ENCODE measurements around the gene GRK5. TPM values are rescaled to one million over a fixed set of nuclear protein-coding genes. Genes with fewer than 3 reads are reported as not detected.
"Not testable (repeated sequence)": the region's sequence is repeated elsewhere in the genome, so short reads cannot be mapped to it uniquely, and the experiment has no call there.

Gene GRK5
- total RNA-seq, 2 donors from 2014 or later: 85.3 to 90.2 TPM

DNA sequence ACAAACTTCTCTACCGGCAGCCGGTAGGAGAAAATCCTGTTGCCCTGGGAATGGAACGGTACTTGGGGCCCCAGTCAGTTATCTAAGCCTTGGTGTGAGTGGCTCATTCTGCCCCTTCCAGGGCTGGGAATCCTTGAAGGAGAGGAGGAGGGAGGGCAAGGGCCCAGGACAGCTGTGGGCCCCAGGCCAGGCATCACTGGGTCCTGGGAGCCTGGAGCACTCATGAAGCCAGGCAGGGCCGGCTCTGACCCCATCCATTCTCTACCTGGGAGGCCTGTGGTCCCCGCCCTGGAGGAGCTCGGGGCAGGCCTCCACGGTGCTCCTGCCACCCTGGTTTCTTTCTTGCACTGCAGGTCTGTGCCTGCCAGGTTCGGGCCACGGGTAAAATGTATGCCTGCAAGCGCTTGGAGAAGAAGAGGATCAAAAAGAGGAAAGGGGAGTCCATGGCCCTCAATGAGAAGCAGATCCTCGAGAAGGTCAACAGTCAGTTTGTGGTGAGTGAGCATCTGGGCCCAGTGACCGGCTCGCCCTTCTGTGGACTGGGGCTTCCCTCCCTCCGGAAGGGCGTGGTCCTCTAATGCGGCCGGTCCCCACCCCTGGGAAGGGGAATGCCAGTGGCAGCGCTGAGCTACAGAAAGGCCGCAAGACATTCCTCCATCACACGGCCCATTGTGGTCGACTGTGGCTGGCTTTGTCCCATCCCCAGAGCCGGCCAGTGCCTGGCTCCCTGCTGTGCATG, 223.8 kb downstream of the GRK5 start:
- TF ChIP-seq, protein P1, sequence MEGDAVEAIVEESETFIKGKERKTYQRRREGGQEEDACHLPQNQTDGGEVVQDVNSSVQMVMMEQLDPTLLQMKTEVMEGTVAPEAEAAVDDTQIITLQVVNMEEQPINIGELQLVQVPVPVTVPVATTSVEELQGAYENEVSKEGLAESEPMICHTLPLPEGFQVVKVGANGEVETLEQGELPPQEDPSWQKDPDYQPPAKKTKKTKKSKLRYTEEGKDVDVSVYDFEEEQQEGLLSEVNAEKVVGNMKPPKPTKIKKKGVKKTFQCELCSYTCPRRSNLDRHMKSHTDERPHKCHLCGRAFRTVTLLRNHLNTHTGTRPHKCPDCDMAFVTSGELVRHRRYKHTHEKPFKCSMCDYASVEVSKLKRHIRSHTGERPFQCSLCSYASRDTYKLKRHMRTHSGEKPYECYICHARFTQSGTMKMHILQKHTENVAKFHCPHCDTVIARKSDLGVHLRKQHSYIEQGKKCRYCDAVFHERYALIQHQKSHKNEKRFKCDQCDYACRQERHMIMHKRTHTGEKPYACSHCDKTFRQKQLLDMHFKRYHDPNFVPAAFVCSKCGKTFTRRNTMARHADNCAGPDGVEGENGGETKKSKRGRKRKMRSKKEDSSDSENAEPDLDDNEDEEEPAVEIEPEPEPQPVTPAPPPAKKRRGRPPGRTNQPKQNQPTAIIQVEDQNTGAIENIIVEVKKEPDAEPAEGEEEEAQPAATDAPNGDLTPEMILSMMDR (IDR thresholded peaks at IDR 0.05): no peak
- Histone ChIP-seq H3K36me3 (peaks cover 72% of the 10 kb centered on the region), H3K27me3 (replicated peaks; ENCODE audit: insufficient read depth) (no peaks in the 10 kb centered on the region), H3K9me3 (no peaks in the 10 kb centered on the region), H3K4me3 (no peak overlapping the region), H3K4me1 (ENCODE audit: control insufficient read depth in 1 of 2, low read depth in 2 of 2) (no peaks in the 10 kb centered on the region), H3K27ac (no peak overlapping the region)
- DNase-seq (ENCODE audit: low spot score): no peak
- ATAC-seq (ENCODE audit: insufficient number of reproducible peaks, low FRiP score, low read depth): no peak

DNA sequence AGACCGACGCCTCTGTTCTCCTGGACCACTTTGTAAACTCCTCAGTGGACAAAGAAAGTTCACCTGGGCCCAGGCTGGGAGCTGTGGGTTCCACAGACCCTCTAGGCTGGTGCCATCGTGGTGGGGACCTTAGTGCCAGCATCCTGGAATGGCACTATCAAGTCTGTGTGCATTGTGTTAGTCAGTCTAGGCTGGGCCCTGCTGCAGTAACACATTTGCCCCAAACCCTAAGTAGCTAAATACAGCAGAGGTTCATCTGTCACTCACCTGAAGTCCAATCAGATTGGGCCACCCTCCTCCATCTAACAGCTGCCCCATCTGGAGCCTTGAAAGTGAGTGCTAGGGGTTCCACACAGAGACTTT, 224.4 kb downstream of the GRK5 start:
- H3K4me3 ChIP-seq: no peak overlapping the region
- no peaks in the 10 kb centered on the region for H3K4me1 ChIP-seq (ENCODE audit: control insufficient read depth in 1 of 2, low read depth in 2 of 2)
- TF ChIP-seq, protein P1 (IDR thresholded peaks at IDR 0.05): no peak
- H3K36me3 ChIP-seq: peaks cover 72% of the 10 kb centered on the region
- no peak for DNase-seq (ENCODE audit: low spot score)
- ATAC-seq (ENCODE audit: insufficient number of reproducible peaks, low FRiP score, low read depth): no peak
- H3K27ac ChIP-seq: no peak overlapping the region
- H3K9me3 ChIP-seq: no peaks in the 10 kb centered on the region
- no peaks in the 10 kb centered on the region for H3K27me3 ChIP-seq (replicated peaks; ENCODE audit: insufficient read depth)

DNA sequence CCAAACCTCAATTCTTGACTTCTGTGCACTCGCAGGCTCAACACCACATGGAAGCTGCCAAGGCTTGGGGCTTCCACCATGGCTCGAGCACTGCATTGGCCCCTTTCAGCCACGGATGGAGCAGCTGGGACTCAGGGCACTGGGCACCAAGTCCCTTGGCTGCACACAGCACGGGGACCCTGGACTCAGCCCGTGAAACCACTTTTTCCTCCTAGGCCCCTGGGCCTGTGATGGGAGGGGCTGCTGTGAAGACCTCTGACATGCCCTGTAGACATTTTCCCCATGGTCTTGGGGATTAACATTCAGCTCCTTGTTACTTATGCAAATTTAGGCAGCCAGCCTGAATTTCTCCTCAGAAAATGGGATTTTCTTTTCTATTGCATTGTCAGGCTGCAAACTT, 227.6 kb downstream of the GRK5 start:
- DNase-seq (ENCODE audit: low spot score); ATAC-seq (ENCODE audit: insufficient number of reproducible peaks, low FRiP score, low read depth); H3K4me1 ChIP-seq (ENCODE audit: control insufficient read depth in 1 of 2, low read depth in 2 of 2); H3K4me3 ChIP-seq; H3K27ac ChIP-seq; H3K27me3 ChIP-seq (replicated peaks; ENCODE audit: insufficient read depth); H3K9me3 ChIP-seq: not testable (repeated sequence)
- H3K36me3 ChIP-seq: peaks cover 60% of the 10 kb centered on the region

DNA sequence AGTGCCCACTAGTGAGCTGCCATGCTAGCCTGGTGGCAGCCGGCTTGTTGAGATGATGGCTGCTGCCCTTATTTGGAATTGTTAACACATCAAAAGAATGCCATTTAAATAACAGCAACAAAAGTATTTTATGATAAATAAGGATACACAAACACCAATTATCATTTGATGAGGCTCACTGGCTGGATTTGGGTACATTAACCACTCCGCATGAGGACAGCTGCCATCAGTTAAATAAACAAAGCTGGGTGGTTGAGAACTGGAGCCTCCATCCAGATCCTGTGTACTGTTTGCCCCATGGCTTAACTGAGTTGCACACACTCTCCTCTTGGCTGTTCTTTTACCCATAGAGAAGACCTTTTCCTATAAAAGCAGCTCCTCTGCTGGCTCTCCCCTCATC, 231.3 kb downstream of the GRK5 start:
- H3K27ac ChIP-seq: no peak overlapping the region
- DNase-seq (ENCODE audit: low spot score) (no peak), ATAC-seq (ENCODE audit: insufficient number of reproducible peaks, low FRiP score, low read depth) (no peak)
- peaks cover 9 to 20% of the 10 kb centered on the region in 2 donors for H3K4me1 ChIP-seq (ENCODE audit: control insufficient read depth in 1 of 2, low read depth in 2 of 2)
- TF ChIP-seq, protein P1 (IDR thresholded peaks at IDR 0.05): no peak
- peaks cover 41% of the 10 kb centered on the region for H3K36me3 ChIP-seq
- H3K27me3 ChIP-seq (replicated peaks; ENCODE audit: insufficient read depth): no peaks in the 10 kb centered on the region
- no peaks in the 10 kb centered on the region for H3K9me3 ChIP-seq
- no peak overlapping the region for H3K4me3 ChIP-seq

DNA sequence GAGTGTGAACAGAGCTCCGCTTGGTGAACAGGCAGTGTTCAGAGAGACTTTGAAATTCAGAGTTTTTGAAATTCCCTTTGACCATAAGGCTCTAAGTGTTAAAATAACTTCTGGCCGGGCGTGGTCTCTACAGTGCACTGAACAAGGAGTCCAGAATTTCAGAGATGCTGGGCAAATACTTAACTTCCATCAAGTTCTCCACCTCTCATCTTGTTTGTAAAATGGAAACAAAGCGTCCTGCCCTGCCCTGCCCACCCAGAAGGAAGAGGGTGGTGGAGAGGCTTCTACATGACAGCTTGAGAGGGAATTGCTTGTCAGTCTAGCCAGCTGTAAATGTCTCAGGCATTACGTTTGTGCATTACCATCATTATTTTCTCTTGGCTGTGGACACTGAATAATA, 232.6 kb downstream of the GRK5 start:
- ATAC-seq (ENCODE audit: insufficient number of reproducible peaks, low FRiP score, low read depth): no peak
- TF ChIP-seq, protein P1 (IDR thresholded peaks at IDR 0.05): no peak
- Histone ChIP-seq H3K27me3 (replicated peaks; ENCODE audit: insufficient read depth) (no peaks in the 10 kb centered on the region), H3K27ac (peak overlapping the region in 1 of 2 donors; percentile 19), H3K4me1 (ENCODE audit: control insufficient read depth in 1 of 2, low read depth in 2 of 2) (peaks cover 9 to 21% of the 10 kb centered on the region in 2 donors), H3K36me3 (peaks cover 39% of the 10 kb centered on the region), H3K4me3 (no peak overlapping the region), H3K9me3 (no peaks in the 10 kb centered on the region)
- no peak for DNase-seq (ENCODE audit: low spot score)
